ENCODE data around the gene CENPX. TPM values are rescaled to one million over a fixed set of nuclear protein-coding genes. Genes with fewer than 3 reads are reported as not detected.

The CENPX gene
- total and polyA plus RNA-seq, 12 donors = 11.2 to 75.9 (median 47.9) TPM

DNA sequence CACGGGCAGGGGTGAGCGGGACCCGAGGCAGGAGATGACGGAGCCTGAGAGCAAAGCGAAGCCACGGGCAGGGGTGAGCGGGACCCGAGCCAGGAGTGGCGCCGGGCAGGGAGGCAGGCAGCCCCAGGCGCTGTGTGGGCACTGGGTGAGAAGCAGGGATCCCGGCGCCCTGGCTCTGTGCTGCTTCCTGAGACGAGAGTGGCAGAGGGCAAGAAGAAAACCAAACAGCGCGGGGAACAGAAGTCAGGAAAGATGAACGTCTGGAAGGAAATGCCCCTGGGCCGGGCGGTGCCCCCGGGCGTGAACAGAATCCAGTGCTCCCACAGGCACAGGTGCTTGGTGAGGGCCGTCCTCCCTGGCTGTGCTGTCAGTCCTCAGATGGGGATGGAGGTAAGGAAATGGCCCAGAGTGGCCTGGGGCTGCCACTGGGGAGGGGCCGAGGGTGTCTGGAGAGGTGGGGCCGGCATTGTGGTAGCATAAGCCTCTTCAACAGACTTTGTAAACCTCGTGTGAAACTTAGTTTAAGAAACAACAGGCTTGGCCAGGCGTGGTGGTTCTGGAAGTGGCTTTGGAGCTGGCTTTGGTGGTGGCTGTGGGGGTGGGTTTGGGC, 35.4 kb downstream of the CENPX start:
- Histone ChIP-seq H3K9me3 (replicated peaks in 1 of 3) (no peaks in the 10 kb centered on the region), H3K27ac (no peak overlapping the region), H3K4me1 (replicated peaks in 1 of 2) (peaks cover 8 to 14% of the 10 kb centered on the region in 2 donors), H3K4me3 (no peak overlapping the region), H3K36me3 (replicated peaks in 1 of 2) (peaks cover 0 to 25% of the 10 kb centered on the region in 2 donors), H3K27me3 (no peaks in the 10 kb centered on the region)
- no peak for TF ChIP-seq POLR2A (IDR thresholded peaks at IDR 0.05)
- TF ChIP-seq, protein P1, sequence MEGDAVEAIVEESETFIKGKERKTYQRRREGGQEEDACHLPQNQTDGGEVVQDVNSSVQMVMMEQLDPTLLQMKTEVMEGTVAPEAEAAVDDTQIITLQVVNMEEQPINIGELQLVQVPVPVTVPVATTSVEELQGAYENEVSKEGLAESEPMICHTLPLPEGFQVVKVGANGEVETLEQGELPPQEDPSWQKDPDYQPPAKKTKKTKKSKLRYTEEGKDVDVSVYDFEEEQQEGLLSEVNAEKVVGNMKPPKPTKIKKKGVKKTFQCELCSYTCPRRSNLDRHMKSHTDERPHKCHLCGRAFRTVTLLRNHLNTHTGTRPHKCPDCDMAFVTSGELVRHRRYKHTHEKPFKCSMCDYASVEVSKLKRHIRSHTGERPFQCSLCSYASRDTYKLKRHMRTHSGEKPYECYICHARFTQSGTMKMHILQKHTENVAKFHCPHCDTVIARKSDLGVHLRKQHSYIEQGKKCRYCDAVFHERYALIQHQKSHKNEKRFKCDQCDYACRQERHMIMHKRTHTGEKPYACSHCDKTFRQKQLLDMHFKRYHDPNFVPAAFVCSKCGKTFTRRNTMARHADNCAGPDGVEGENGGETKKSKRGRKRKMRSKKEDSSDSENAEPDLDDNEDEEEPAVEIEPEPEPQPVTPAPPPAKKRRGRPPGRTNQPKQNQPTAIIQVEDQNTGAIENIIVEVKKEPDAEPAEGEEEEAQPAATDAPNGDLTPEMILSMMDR (IDR thresholded peaks at IDR 0.05) = no peak
- intact Hi-C loops (cut with DNase I) = no loop called here
- no peak for DNase-seq
- 92 to 94% (median 93%) methylated on average over 26 of the region's 26 CpGs for WGBS, 4 donors

DNA sequence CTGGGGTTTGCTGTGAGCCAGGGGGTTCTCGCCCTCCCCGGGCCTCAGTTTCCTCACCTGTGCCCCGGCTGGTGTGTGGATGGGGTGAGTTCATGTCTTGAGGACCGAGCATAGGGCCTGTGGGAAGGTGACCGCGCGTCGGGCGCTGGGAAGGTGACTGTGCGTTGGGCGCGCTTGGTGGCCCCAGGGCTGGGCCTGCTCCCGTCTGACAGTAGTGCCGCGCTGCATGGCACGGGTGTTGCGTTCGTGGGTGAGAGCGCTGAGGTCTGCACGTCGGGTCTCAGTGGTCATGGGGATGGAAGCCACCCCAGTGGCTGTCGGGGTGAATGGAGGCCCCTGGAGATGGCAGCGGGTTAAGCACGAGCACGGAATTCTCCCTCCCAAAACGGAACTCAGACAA, 36.1 kb downstream of the CENPX start:
- Histone ChIP-seq H3K36me3 (replicated peaks in 1 of 2) (peaks cover 0 to 25% of the 10 kb centered on the region in 2 donors), H3K27ac (no peak overlapping the region), H3K4me1 (replicated peaks in 1 of 2) (peaks cover 3 to 7% of the 10 kb centered on the region in 2 donors), H3K4me3 (no peak overlapping the region), H3K27me3 (no peaks in the 10 kb centered on the region), H3K9me3 (replicated peaks in 1 of 3) (no peaks in the 10 kb centered on the region)
- TF ChIP-seq, protein P1 (IDR thresholded peaks at IDR 0.05) = no peak
- no peak for TF ChIP-seq POLR2A (IDR thresholded peaks at IDR 0.05)
- DNase-seq = no peak
- intact Hi-C loops (cut with DNase I) = no loop called here
- WGBS, 4 donors = 94 to 96% (median 96%) methylated on average over 26 of the region's 26 CpGs

DNA sequence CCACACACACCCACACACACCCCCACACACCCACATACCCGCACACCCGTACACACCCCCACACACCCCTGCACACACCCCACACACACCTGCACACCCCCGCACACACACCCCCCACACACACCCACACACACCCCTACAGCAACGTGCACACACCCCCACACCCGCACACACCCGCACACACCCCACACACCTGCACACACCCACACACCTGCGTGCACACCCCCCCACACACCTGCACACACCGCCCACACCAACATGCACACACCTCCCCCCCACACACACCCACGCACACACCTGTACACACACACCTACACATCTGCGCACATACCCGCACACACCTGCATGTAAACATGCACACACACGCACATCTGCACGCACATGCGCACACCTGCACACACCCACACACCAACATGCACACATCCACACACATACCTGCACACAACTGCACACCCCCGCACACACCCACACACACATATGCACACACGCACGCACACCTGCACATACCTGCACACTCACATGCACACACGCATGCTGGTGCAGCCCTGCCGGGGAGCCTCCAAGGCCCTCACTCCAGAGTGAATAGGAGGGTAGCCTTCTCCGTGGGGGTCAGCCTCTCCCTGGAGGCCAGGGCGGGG, 37.8 kb downstream of the CENPX start:
- Histone ChIP-seq H3K36me3 (replicated peaks in 1 of 2) (peaks cover 0 to 25% of the 10 kb centered on the region in 2 donors), H3K4me1 (replicated peaks in 1 of 2) (no peaks in the 10 kb centered on the region), H3K27ac (no peak overlapping the region), H3K9me3 (replicated peaks in 1 of 3) (no peaks in the 10 kb centered on the region), H3K27me3 (no peaks in the 10 kb centered on the region), H3K4me3 (no peak overlapping the region)
- intact Hi-C loops (cut with DNase I) = no loop called here
- TF ChIP-seq, protein P1 (IDR thresholded peaks at IDR 0.05) = no peak
- no peak for TF ChIP-seq POLR2A (IDR thresholded peaks at IDR 0.05)
- DNase-seq = no peak
- WGBS, 4 donors = 92 to 95% (median 93%) methylated on average over 12 to 21 of the region's 21 CpGs

DNA sequence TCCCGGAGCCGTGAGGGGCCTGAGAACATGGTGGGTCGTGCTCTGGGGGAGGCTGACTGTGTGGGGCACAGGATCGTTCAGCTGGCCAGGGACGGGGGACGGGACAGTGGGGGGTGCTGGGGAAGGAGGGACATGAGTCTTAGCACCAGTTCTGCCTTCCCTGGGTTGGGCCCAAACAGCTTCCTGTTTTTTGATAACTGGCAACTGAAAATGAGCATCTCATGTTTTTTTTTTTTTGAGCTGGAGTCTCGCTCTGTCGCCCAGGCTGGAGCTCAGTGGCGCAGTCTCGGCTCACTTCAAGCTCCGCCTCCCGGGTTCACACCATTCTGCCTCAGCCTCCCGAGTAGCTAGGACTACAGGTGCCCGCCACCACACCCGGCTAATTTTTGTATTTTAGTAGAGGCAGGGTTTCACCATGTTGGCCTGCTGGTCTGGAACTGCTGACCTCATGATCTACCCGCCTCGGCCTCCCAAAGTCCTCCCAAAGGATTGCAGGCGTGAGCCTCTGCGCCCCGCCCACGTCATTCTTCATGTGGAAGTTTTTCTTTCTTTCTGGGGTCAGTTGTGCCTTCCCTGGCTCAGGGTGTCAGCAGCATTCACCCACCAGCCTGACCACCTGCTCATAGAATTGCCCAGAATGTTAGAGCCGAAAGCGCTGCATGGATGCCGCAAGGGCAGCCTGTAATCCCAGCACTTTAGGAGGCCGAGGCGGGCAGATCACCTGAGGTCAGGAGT, 38.9 kb downstream of the CENPX start:
- intact Hi-C loops (cut with DNase I) = no loop called here
- Histone ChIP-seq H3K4me1 (replicated peaks in 1 of 2) (peaks cover 0 to 2% of the 10 kb centered on the region in 2 donors), H3K27me3 (no peaks in the 10 kb centered on the region), H3K9me3 (replicated peaks in 1 of 3) (no peaks in the 10 kb centered on the region), H3K27ac (no peak overlapping the region), H3K36me3 (replicated peaks in 1 of 2) (peaks cover 0 to 25% of the 10 kb centered on the region in 2 donors), H3K4me3 (no peak overlapping the region)
- no peak for TF ChIP-seq POLR2A (IDR thresholded peaks at IDR 0.05)
- TF ChIP-seq, protein P1 (IDR thresholded peaks at IDR 0.05) = no peak
- 85 to 95% (median 94%) methylated on average over 26 of the region's 26 CpGs for WGBS, 4 donors
- no peak for DNase-seq

Data from adrenal gland (tissue), 12 donors.